ENCODE results near the gene KCNJ13.

Gene KCNJ13

DNA sequence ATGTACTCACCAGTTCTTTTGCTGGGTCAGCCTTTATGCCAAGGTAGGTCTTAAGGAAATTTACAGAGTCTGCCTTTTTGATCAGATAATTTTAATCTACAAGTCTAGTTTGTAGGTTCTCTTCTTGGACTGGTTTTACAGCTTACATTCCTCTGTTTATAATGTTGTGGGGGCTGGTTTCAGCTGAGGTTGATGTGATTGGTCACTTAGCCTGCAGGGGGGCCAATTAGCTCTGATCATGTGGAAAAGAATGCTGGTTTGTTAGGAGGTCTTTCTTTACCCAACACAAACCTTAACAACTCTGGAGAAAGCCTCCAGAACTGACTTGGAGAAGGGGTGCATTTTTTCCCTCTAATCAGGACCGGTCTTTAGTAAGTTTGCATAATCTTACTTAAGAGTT is at the start of gene KCNJ13:
KCNJ13 (minus strand) TSS at position 131 of the 400 bp plus-strand sequence. CDS start 5,203 bp downstream, outside the sequence.
- DNase-seq, result no peak
- TF ChIP-seq POLR2A (IDR thresholded peaks at IDR 0.05; ENCODE audit: low read length) (no peak), GATA1 (IDR thresholded peaks at IDR 0.05; ENCODE audit: low read depth, low read length) (no peak)

DNA sequence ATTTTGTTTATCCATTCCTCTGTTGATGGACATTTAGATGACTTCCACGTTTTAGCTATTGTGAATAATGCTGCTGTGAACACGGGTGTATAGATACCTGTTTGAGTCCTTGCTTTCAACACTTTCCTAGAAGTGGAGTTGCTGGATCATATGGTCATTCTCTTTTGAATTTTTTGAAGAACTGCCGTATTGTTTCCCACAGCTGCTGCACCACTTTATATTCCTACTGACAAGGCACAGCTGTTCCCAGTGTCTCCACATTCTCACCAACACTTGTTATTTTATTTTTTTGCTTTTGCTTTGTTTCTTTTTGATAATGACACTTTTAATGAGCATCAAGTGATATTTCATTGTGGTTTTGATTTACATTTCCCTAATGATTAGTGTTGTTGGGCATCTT is 41.4 kb upstream of the KCNJ13 start:
- no peak for DNase-seq
- no peak for TF ChIP-seq POLR2A (IDR thresholded peaks at IDR 0.05; ENCODE audit: low read length)
- TF ChIP-seq GATA1 (IDR thresholded peaks at IDR 0.05; ENCODE audit: low read depth, low read length), result no peak

DNA sequence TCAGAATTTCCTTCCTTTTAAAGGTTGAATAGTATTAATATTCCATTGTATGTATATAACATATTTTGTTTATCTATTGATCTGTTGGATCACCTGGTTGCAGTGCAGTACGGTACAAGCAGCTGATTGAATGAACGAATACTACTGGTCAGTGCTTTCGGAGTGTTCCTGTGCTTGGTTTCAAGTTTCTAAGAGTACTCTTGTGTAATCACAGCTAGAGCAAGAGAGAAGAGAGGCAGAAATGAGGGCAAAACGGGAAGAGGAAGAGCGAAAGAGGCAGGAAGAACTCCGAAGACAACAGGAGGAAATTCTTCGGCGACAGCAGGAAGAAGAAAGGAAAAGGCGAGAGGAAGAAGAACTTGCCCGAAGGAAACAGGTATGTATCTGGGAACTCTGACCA is 40.3 kb upstream of the KCNJ13 start:
- TF ChIP-seq GATA1 (IDR thresholded peaks at IDR 0.05; ENCODE audit: low read depth, low read length), result no peak
- no peak for TF ChIP-seq POLR2A (IDR thresholded peaks at IDR 0.05; ENCODE audit: low read length)
- DNase-seq, result no peak

DNA sequence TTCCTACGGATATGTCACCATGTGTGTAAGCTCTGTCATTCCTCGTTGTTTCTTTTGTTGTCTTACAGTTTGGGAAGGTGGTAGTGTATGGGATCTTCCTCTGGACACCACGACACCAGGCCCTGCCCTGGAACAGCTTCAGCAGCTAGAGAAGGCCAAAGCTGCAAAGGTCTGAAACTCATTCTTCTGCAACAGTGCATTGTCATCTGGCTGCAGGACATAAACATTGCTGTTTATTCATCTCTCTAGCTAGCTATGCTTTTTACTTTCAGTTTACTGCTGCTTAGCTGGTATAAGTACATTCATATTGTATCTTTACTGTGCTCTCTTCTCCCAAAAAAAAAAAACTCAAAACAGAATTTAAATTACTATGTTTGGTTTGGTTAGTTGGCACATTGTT is 39.2 kb upstream of the KCNJ13 start:
- TF ChIP-seq POLR2A (IDR thresholded peaks at IDR 0.05; ENCODE audit: low read length) (no peak), GATA1 (IDR thresholded peaks at IDR 0.05; ENCODE audit: low read depth, low read length) (no peak)

DNA sequence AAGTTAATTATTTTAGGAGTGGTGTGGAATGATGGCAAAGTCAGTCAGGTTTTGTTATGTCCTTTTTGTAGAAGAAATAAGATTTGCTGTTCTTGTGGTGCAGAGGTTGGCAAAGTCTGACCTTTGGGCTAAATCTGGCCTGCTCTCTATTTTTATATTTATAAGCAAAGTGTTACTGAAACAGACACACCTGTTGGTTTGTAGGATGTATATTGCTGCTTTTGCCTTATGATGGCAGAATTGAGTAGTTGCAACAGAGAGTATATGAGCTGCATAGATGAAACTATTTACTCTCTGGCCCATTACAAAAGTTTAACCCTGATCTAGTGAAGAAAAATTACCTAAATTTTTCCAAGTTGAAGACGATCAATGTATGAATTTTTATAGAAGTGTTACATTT is 34.1 kb upstream of the KCNJ13 start:
- TF ChIP-seq POLR2A (IDR thresholded peaks at IDR 0.05; ENCODE audit: low read length) (no peak), GATA1 (IDR thresholded peaks at IDR 0.05; ENCODE audit: low read depth, low read length) (no peak)
- no peak for DNase-seq

More for the DNA sequence above, 39.2 kb upstream of the KCNJ13 start:
- DNase-seq, result no peak

DNA sequence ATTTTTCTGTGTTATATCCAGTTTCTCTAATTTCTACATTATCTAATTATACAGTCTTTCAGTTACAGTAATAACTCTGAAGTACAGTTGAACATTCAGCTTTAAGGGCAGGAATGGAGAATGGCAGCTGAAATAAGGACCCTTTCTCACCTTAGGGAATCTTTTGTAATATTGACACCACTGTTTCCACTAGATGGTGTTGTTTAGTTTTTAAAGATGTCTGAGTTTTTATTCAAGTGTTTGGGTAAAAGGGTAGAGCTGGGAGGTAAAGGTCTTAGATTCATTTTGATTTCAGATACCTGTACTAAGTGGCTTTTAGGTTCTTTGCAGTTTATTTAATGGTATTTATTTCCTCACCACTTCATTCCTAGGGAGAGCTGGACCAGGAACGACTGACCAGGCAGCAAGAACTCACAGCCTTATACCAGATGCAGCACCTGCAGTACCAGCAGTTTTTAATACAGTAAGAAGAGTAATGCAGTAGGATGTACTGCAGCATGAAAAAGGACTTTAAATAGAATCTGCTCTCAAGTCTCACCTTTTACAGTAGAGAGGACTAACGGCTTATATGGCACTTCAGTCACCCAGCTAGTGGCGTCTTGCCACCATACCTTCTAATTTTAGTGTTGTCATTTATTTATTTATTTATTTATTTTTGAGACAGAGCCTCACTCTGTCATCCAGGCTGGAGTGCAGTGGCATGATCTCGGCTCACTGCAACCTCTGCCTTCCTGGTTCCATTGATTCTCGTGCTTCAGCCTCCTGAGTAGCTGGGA is 33.2 kb upstream of the KCNJ13 start:
- peak in 1 of 2 experiments; percentile 10 for DNase-seq
- no peak for TF ChIP-seq GATA1 (IDR thresholded peaks at IDR 0.05; ENCODE audit: low read depth, low read length)
- TF ChIP-seq POLR2A (IDR thresholded peaks at IDR 0.05; ENCODE audit: low read length), result no peak

DNA sequence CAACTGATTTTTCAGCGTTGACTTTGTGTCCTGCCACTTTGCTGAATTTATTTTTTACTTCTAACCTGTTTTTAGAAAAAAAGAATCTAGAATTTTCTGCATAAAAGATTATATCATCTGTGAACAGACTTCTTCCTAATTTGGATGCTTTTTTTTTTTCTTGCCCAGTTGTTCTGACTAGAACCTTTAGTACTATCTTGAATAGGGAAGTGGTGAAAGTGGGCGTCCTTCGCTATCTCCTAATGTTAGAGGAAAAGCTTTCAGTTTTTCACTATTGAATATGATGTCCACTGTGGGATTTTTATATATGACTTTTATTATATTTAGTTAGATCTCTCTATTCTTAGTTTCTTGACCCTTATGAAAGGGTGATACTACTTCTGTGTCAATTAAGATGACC is 25.7 kb upstream of the KCNJ13 start:
- DNase-seq, result no peak
- no peak for TF ChIP-seq POLR2A (IDR thresholded peaks at IDR 0.05; ENCODE audit: low read length)
- no peak for TF ChIP-seq GATA1 (IDR thresholded peaks at IDR 0.05; ENCODE audit: low read depth, low read length)

DNA sequence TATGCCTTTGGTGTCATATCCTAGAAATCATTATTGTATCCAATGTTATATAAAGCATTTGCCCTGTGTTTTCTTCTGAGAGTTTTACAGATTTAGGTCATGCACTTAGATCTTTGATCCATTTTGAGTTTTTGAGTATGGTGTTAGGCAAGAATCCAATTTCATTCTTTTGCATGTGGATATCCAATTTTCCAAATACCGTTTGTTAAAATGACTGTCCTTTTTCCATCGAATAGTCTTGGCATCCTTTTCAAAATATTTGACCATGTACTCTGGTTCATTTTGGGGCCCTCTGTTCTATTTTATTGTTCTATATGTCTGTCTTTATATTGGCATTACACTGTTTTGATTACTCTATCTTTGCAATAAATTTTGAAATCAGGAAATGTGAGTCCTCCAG is 23.8 kb upstream of the KCNJ13 start:
- DNase-seq, result no peak
- TF ChIP-seq GATA1 (IDR thresholded peaks at IDR 0.05; ENCODE audit: low read depth, low read length) (no peak), POLR2A (IDR thresholded peaks at IDR 0.05; ENCODE audit: low read length) (no peak)

DNA sequence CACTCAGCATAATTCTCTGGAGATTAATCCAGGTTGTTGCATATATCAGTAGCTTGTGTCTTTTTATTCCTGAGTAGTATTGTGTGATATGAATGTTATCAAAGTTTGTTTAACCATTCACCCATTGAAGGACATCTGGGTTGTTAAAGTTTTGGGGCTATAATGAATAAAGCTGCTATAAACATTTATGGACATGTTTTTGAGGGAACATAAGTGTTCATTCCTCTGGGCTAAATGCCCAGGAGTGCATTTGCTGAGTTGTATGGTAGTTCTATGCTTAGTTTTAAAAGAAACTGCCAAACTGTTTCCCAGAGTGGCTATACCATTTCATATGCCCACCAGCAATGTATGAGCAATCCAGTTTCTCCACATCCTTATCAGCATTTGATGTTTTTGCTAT is 21.8 kb upstream of the KCNJ13 start:
- no peak for DNase-seq
- no peak for TF ChIP-seq POLR2A (IDR thresholded peaks at IDR 0.05; ENCODE audit: low read length)
- no peak for TF ChIP-seq GATA1 (IDR thresholded peaks at IDR 0.05; ENCODE audit: low read depth, low read length)

DNA sequence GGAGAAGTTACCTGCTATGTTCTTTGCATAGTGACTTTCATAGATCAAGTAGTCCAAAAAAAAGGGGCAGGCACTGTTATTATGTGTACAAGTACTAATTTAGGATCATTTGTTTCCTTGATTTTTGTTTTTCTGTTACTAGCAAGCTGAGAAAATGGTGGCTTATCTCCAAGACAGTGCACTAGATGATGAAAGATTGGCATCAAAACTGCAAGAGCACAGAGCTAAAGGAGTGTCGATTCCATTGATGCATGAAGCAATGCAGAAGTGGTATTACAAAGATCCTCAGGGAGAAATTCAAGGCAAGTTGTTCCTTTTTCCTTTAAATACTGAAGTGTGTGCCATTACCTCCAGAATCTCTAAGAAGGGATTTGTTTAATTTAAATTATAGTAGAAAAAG is 19.6 kb upstream of the KCNJ13 start:
- DNase-seq, result peak in 1 of 2 experiments; percentile 50
- TF ChIP-seq POLR2A (IDR thresholded peaks at IDR 0.05; ENCODE audit: low read length) (no peak), GATA1 (IDR thresholded peaks at IDR 0.05; ENCODE audit: low read depth, low read length) (no peak)

DNA sequence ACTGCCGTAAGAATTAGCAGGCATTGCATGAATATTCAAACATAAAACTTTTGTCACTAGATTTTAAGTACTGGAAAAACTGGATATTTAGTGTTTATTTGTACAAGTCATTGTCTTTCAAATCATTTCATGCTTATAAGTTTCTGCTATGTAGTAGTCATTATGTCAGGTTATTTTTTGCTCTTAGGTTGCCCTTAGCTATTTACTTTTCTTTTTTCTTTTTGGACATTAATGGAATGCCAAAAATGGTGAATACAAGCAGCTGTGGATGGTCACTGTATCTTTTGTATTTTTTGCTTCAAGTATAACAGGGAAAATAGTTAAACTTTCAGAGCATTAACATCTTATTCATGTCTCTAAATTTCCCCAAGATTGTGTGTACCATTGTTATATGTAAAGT is 18.6 kb upstream of the KCNJ13 start:
- TF ChIP-seq POLR2A (IDR thresholded peaks at IDR 0.05; ENCODE audit: low read length) (no peak), GATA1 (IDR thresholded peaks at IDR 0.05; ENCODE audit: low read depth, low read length) (no peak)

DNA sequence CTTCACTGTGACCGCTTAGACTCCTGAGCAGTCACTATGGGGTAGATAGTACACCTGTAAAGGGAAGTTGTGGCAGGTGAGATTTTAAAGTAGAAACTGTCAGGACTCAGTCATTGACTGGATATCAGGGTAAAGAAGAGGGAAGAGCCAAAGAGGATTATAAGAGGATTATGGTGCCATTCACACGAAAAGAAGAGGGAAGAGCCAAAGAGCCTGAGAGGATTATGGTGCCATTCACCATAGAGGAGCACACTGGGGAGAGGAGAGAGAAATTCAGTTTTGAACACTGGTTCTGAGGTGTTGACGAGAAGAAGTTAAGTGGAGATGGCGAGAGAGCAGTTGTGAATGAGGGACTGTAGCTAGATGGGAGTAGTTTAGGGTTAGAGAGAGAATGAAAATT is 16.9 kb upstream of the KCNJ13 start:
- TF ChIP-seq GATA1 (IDR thresholded peaks at IDR 0.05; ENCODE audit: low read depth, low read length) (no peak), POLR2A (IDR thresholded peaks at IDR 0.05; ENCODE audit: low read length) (no peak)
- no peak for DNase-seq

More for the DNA sequence above, 18.6 kb upstream of the KCNJ13 start:
- no peak for DNase-seq

DNA sequence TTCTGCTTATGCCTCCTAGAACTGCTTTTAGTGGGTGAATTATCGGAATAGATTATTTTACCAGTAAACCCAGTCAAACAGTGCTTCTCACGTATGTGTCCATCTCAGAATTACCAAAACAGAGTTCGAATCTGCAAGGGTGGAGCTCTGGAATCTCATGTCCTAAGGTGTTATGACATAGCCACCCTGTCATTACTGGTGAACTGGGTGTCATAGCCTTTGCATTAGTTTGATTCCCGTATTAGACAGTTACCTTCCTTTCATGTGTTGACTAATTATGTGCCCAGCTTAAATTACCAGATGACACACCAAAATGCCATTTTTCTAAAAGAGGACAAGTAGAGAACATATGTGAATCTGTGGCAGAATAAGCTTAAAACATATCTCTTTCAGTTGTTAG is 15.2 kb upstream of the KCNJ13 start:
- TF ChIP-seq POLR2A (IDR thresholded peaks at IDR 0.05; ENCODE audit: low read length) (no peak), GATA1 (IDR thresholded peaks at IDR 0.05; ENCODE audit: low read depth, low read length) (no peak)
- no peak for DNase-seq

DNA sequence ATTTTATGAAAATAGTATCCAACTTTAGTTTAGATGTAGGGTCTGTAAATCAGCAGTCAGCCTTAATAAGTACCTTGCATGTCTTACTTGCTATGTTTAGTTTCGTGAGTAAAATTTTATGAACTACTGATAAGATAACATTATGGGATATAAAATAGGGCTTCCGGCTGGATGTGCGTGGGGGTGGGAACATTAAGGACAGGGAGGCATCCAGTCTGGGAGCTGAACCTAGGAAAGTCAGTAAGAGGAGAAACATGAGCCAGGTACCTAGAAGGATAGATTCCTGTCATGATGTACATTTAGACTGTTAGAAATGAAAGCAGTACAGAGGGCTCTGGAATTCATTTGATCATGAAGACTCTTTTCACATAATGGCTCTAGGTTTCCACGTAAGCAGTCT is 12.7 kb upstream of the KCNJ13 start:
- no peak for DNase-seq
- TF ChIP-seq POLR2A (IDR thresholded peaks at IDR 0.05; ENCODE audit: low read length) (no peak), GATA1 (IDR thresholded peaks at IDR 0.05; ENCODE audit: low read depth, low read length) (no peak)

DNA sequence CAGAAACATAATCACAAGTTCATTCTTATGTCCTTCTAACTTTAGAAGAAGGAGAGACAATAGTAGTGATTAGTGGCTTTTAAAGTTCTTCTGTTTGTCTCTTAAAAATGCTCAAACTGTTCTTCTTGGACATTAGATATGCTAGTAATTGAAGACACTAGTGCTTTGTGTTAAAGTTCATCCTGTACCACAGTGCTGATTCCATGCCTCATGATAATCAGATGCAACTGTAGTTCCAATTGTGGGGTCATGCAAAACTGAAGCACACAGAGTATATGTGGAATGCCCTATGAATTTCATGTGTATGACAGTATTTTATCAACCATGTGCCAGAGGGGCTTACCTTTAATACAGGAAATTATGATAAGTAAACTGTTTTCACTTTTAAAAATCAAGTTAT is 11.4 kb upstream of the KCNJ13 start:
- no peak for TF ChIP-seq POLR2A (IDR thresholded peaks at IDR 0.05; ENCODE audit: low read length)
- TF ChIP-seq GATA1 (IDR thresholded peaks at IDR 0.05; ENCODE audit: low read depth, low read length), result no peak
- DNase-seq, result no peak

Measured in erythroblast (primary cell).